ENCODE results near the gene NUCB1. TPM values are rescaled to one million over a fixed set of nuclear protein-coding genes. Genes with fewer than 3 reads are reported as not detected.
"Not testable (repeated sequence)": the region's sequence is repeated elsewhere in the genome, so short reads cannot be mapped to it uniquely, and the experiment has no call there.

Gene NUCB1
- total RNA-seq, 1 donor from 2014 or later = 159 TPM

GRCh38 chr19:48877855-48878195 is 22.3 kb upstream of the NUCB1 start:
- no peak overlapping the region for H3K27ac Mint-ChIP-seq
- H3K36me3 Mint-ChIP-seq = peaks cover 34% of the 10 kb centered on the region
- H3K4me3 Mint-ChIP-seq = no peak overlapping the region

DNA sequence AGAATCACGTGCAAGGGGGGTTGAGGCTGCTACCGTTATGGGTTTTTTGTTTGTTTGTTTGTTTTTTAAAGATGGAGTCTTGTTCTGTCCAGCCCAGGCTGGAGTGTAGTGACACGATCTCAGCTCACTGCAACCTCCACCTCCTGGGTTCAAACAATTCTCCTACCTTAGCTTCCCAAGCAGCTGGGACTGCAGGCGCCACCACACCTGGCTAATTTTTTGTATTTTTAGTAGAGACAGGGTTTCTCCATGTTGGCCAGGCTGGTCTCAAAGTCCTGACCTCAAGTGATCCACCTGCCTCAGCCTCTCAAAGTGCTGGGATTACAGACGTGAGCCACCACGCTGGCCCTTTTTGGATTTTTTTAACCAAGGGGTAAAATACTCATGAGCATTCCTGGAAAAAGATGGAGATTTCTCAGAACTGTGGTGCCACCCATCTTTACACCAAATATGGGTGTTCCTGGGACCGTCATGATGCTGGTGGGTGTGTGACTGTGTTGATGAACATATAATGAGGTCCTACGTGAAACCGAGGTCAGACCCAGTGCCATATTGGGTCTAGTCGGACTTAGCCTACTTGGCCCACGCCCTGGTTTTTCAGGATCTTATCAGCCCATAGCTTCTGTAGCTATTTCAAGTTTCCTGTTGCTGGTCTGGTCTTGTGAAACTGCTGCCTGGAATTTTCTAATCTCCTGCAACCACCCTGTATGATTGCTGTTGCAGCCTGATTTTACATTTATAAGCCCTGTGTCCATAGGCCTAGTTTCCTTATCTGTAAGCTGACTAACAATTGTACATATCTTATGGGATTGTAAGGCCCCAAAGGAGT is 21.7 kb upstream of the NUCB1 start:
- Mint-ChIP-seq H3K27me3 (ENCODE audit: low read depth) (no peaks in the 10 kb centered on the region), H3K9me3 (peaks cover 10% of the 10 kb centered on the region), H3K4me1 (peaks cover 29% of the 10 kb centered on the region), H3K27ac (peak overlapping the region; percentile 39), H3K4me3 (no peak overlapping the region), H3K36me3 (peaks cover 29% of the 10 kb centered on the region)
- no peak for DNase-seq (ENCODE audit: low spot score in 2 of 2, unreplicated experiment in 2 of 2)
- no peak for TF ChIP-seq CTCF (IDR thresholded peaks at IDR 0.05; ENCODE audit: unreplicated experiment)

More at GRCh38 chr19:48877855-48878195, 22.3 kb upstream of the NUCB1 start:
- TF ChIP-seq CTCF (IDR thresholded peaks at IDR 0.05; ENCODE audit: unreplicated experiment) = no peak
- Mint-ChIP-seq H3K27me3 (ENCODE audit: low read depth) (no peaks in the 10 kb centered on the region), H3K4me1 (peaks cover 35% of the 10 kb centered on the region), H3K9me3 (peaks cover 8% of the 10 kb centered on the region)
- no peak for DNase-seq (ENCODE audit: low spot score in 2 of 2, unreplicated experiment in 2 of 2)

- TF ChIP-seq CTCF (IDR thresholded peaks at IDR 0.05; ENCODE audit: unreplicated experiment) = no peak
- peaks cover 17% of the 10 kb centered on the region for H3K9me3 Mint-ChIP-seq
- peaks cover 22% of the 10 kb centered on the region for H3K36me3 Mint-ChIP-seq
- no peaks in the 10 kb centered on the region for H3K27me3 Mint-ChIP-seq (ENCODE audit: low read depth)
- no peak for DNase-seq (ENCODE audit: low spot score in 2 of 2, unreplicated experiment in 2 of 2)
- H3K4me3 Mint-ChIP-seq = no peak overlapping the region
- peaks cover 22% of the 10 kb centered on the region for H3K4me1 Mint-ChIP-seq
- H3K27ac Mint-ChIP-seq = no peak overlapping the region
These were observed 21.0 kb upstream of the NUCB1 start for GRCh38 chr19:48879025-48879637.

DNA sequence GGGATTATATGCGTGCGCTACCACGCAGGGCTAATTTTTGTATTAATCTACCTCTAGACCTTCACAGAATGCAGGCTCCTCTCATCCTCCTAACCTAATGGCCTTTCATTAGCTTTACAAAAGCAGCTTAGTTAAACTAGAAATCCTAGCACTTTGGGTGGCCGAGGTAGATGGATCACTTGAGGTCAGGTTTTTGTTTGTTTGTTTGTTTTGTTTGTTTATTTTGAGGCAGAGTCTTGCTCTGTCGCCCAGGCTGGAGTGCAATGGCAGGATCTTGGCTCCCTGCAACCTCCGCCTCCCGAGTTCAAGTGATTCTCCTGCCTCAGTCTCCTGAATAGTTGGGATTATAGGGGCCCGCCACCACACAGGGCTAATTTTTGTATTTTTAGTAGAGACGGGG is 20.4 kb upstream of the NUCB1 start:
- Mint-ChIP-seq H3K9me3 (peaks cover 17% of the 10 kb centered on the region), H3K4me1 (peaks cover 16% of the 10 kb centered on the region), H3K36me3 (peaks cover 17% of the 10 kb centered on the region)
- H3K27me3 Mint-ChIP-seq (ENCODE audit: low read depth); H3K4me3 Mint-ChIP-seq; DNase-seq (ENCODE audit: low spot score in 2 of 2, unreplicated experiment in 2 of 2); H3K27ac Mint-ChIP-seq: not testable (repeated sequence)

DNA sequence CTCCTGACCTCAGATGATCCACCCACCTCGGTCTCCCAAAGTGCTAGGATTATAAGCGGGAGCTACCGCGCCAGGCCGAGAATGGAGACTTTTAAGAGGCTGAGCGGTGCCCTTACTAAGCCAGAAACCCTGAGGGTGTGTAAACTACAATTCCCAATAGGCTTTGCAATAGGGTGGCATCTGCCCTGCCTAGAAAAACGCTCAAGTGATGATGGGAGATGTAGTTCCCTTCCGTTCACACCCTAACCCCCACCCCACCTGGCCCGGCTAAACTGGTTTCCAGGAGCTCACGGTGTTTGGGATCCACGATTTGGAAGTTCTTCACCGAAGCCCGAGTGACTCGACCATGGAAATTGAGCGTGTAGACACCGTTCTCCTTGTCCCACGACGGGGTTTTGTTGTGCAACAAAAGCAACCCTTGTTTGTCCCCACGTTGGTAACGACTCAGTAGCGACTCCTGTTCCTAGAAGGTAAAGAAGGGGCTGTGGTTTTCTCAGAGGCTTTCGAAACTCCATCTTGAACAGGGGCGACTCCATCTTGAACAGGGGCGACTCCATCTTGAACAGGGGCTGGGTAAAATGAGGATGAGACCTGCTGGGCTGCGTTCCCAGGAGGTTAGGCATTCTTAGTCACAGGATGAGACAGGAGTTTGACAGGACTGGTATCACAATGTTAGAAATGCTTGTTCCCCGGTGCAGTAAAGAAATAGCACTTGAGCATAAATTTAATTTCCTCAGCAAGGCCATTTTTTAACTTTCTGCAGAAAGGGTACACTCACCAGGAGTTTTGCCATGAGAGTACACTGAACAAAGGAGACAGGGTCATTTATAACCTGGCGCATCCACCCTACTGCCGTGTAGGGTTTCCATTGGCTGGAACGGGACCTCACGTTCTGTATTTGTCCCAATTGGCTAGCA is 18.1 kb upstream of the NUCB1 start:
- no peak for DNase-seq (ENCODE audit: low spot score in 2 of 2, unreplicated experiment in 2 of 2)
- Mint-ChIP-seq H3K4me3 (no peak overlapping the region), H3K27me3 (ENCODE audit: low read depth) (no peaks in the 10 kb centered on the region), H3K4me1 (no peaks in the 10 kb centered on the region), H3K36me3 (peaks cover 7% of the 10 kb centered on the region), H3K9me3 (peaks cover 17% of the 10 kb centered on the region), H3K27ac (no peak overlapping the region)
- TF ChIP-seq CTCF (IDR thresholded peaks at IDR 0.05; ENCODE audit: unreplicated experiment) = no peak

Measured in mesothelial cell of epicardium (in vitro differentiated cells).